ENCODE data around the gene WDR33. TPM values are rescaled to one million over a fixed set of nuclear protein-coding genes. Genes with fewer than 3 reads are reported as not detected.

Gene WDR33
- total and polyA plus RNA-seq, 2 of the 13 experiments (the other 11 are each of a cell fraction or from before 2014, with no cell fraction given) = 54.9 to 78.2 TPM

GRCh38 chr2:127811397-127812321, 688 bp upstream of the WDR33 start (continued):
- peak; percentile 10; the same call in 1 of the 2 replicates for TF ChIP-seq HOMEZ (CRISPR knock-in tag; IDR thresholded peaks at IDR 0.05; ENCODE audit: low read depth)
- TF ChIP-seq, protein P1, sequence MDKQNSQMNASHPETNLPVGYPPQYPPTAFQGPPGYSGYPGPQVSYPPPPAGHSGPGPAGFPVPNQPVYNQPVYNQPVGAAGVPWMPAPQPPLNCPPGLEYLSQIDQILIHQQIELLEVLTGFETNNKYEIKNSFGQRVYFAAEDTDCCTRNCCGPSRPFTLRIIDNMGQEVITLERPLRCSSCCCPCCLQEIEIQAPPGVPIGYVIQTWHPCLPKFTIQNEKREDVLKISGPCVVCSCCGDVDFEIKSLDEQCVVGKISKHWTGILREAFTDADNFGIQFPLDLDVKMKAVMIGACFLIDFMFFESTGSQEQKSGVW (CRISPR knock-in tag; IDR thresholded peaks at IDR 0.05; ENCODE audit: borderline replicate concordance) = no peak
- TF ChIP-seq NBN (conservative IDR thresholded peaks at IDR 0.05) = no peak
- no peak for TF ChIP-seq ZNF33A (CRISPR knock-in tag; IDR thresholded peaks at IDR 0.05; ENCODE audit: borderline replicate concordance)
- no peak for TF ChIP-seq SP1 (IDR thresholded peaks at IDR 0.05)
- no peak for TF ChIP-seq SP1 (CRISPR knock-in tag; IDR thresholded peaks at IDR 0.05)
- no peak for TF ChIP-seq SMARCC2 (IDR thresholded peaks at IDR 0.05)
- no peak for TF ChIP-seq ZNF883 (CRISPR knock-in tag; IDR thresholded peaks at IDR 0.05; ENCODE audit: not compliant biosample characterization)
- no peak for TF ChIP-seq ZNF296 (CRISPR knock-in tag; conservative IDR thresholded peaks at IDR 0.05)
- no peak for TF ChIP-seq SRSF4 (IDR thresholded peaks at IDR 0.05; ENCODE audit: low read depth, low read length, poor library complexity, severe bottlenecking)
- no peak for TF ChIP-seq TAF15 (IDR thresholded peaks at IDR 0.05; ENCODE audit: low read depth, low read length, poor library complexity, severe bottlenecking)
- no peak for TF ChIP-seq GABPA (IDR thresholded peaks at IDR 0.05; ENCODE audit: low read depth, low read length)
- TF ChIP-seq GABPA (CRISPR knock-in tag; IDR thresholded peaks at IDR 0.05; ENCODE audit: low read depth) = no peak
- TF ChIP-seq ZNF207 (IDR thresholded peaks at IDR 0.05; ENCODE audit: borderline replicate concordance) = no peak
- no peak for TF ChIP-seq SMAD1 (CRISPR knock-in tag; IDR thresholded peaks at IDR 0.05; ENCODE audit: borderline replicate concordance, low read depth)
- TF ChIP-seq TAF1 (CRISPR knock-in tag; IDR thresholded peaks at IDR 0.05) = no peak
- no peak; the same call in 1 of the 2 replicates for TF ChIP-seq PAWR (CRISPR knock-in tag; IDR thresholded peaks at IDR 0.05; ENCODE audit: borderline replicate concordance)
- no peak for TF ChIP-seq HCFC1 (IDR thresholded peaks at IDR 0.05; ENCODE audit: low read depth, low read length)
- TF ChIP-seq RCOR2 (CRISPR knock-in tag; IDR thresholded peaks at IDR 0.05) = no peak
- TF ChIP-seq RORA (CRISPR knock-in tag; IDR thresholded peaks at IDR 0.05) = no peak
- no peak; the same call in 1 of the 2 replicates for TF ChIP-seq HOXD1 (CRISPR knock-in tag; IDR thresholded peaks at IDR 0.05)
- TF ChIP-seq, protein P2, sequence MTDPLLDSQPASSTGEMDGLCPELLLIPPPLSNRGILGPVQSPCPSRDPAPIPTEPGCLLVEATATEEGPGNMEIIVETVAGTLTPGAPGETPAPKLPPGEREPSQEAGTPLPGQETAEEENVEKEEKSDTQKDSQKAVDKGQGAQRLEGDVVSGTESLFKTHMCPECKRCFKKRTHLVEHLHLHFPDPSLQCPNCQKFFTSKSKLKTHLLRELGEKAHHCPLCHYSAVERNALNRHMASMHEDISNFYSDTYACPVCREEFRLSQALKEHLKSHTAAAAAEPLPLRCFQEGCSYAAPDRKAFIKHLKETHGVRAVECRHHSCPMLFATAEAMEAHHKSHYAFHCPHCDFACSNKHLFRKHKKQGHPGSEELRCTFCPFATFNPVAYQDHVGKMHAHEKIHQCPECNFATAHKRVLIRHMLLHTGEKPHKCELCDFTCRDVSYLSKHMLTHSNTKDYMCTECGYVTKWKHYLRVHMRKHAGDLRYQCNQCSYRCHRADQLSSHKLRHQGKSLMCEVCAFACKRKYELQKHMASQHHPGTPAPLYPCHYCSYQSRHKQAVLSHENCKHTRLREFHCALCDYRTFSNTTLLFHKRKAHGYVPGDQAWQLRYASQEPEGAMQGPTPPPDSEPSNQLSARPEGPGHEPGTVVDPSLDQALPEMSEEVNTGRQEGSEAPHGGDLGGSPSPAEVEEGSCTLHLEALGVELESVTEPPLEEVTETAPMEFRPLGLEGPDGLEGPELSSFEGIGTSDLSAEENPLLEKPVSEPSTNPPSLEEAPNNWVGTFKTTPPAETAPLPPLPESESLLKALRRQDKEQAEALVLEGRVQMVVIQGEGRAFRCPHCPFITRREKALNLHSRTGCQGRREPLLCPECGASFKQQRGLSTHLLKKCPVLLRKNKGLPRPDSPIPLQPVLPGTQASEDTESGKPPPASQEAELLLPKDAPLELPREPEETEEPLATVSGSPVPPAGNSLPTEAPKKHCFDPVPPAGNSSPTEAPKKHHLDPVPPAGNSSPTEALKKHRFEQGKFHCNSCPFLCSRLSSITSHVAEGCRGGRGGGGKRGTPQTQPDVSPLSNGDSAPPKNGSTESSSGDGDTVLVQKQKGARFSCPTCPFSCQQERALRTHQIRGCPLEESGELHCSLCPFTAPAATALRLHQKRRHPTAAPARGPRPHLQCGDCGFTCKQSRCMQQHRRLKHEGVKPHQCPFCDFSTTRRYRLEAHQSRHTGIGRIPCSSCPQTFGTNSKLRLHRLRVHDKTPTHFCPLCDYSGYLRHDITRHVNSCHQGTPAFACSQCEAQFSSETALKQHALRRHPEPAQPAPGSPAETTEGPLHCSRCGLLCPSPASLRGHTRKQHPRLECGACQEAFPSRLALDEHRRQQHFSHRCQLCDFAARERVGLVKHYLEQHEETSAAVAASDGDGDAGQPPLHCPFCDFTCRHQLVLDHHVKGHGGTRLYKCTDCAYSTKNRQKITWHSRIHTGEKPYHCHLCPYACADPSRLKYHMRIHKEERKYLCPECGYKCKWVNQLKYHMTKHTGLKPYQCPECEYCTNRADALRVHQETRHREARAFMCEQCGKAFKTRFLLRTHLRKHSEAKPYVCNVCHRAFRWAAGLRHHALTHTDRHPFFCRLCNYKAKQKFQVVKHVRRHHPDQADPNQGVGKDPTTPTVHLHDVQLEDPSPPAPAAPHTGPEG (CRISPR knock-in tag; IDR thresholded peaks at IDR 0.05) = no peak
- TF ChIP-seq ZNF205 (CRISPR knock-in tag; IDR thresholded peaks at IDR 0.05) = no peak
- TF ChIP-seq SMAD3 (CRISPR knock-in tag; IDR thresholded peaks at IDR 0.05) = no peak
